Upper lobe of left lung (tissue), 4 donors: ENCODE data around the gene ANKRD63.
A peak's percentile ranks its signal among the peaks of the same experiment; 100 is the strongest.

ENCODE experiments used
- POLR2A ChIP-seq, 4 donors: fragments of 450-650 bp; IDR thresholded peaks; one replicate each; pipeline ENCODE4 v1.5.1; 2016 to 2017; ENCODE audit warnings: antibody characterized with exemption in 4 of 4, mild to moderate bottlenecking in 2 of 4
- TF ChIP-seq, protein P1 (sequence below), 6 experiments: fragments of 450-650 bp in 4 of 6; fragments of 200-600 bp in 2 of 6; sonication (generic) in 2 of 6; IDR thresholded peaks; one replicate each; pipeline ENCODE4 v1.5.1; 2016 to 2019; ENCODE audit warnings: antibody characterized with exemption in 6 of 6

DNA sequence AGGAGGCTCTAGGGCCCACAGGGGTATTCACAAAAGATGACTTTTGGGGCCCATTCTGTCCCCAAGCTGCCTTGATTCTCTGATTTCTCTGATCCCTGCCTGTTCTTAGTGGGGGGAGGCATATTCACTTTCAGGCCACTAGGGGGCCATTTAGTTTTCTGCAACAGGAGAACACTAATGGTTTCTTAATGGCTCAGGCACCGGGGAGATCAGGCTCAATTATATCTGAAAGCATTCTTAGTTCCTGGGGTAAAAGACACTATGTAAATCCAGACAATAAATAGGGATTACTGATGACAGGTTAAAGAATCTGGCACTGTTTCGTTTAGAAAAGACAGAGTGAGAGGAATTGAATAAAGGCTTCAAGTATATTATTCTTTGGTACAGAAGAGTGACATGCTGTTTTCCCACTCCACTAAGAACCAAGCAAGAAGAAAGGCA, 38.1 kb upstream of the ANKRD63 start:
- TF ChIP-seq POLR2A (IDR thresholded peaks at IDR 0.05) = no peak
- TF ChIP-seq, protein P1, sequence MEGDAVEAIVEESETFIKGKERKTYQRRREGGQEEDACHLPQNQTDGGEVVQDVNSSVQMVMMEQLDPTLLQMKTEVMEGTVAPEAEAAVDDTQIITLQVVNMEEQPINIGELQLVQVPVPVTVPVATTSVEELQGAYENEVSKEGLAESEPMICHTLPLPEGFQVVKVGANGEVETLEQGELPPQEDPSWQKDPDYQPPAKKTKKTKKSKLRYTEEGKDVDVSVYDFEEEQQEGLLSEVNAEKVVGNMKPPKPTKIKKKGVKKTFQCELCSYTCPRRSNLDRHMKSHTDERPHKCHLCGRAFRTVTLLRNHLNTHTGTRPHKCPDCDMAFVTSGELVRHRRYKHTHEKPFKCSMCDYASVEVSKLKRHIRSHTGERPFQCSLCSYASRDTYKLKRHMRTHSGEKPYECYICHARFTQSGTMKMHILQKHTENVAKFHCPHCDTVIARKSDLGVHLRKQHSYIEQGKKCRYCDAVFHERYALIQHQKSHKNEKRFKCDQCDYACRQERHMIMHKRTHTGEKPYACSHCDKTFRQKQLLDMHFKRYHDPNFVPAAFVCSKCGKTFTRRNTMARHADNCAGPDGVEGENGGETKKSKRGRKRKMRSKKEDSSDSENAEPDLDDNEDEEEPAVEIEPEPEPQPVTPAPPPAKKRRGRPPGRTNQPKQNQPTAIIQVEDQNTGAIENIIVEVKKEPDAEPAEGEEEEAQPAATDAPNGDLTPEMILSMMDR (IDR thresholded peaks at IDR 0.05) = peak; percentile 65 to 91 (median 84)
